GM20431 (cell line): ENCODE results near the gene RARRES1.

Source experiments
- in situ Hi-C: fragments of 300-500 bp; cut with MseI, MboI; formaldehyde crosslinking; loops from one replicate; pipeline ENCODE4 v1.15.0; 2020; ENCODE audit warnings: low sequenced_read_pairs; ENCODE audit not compliant: unreplicated experiment

Gene RARRES1

DNA sequence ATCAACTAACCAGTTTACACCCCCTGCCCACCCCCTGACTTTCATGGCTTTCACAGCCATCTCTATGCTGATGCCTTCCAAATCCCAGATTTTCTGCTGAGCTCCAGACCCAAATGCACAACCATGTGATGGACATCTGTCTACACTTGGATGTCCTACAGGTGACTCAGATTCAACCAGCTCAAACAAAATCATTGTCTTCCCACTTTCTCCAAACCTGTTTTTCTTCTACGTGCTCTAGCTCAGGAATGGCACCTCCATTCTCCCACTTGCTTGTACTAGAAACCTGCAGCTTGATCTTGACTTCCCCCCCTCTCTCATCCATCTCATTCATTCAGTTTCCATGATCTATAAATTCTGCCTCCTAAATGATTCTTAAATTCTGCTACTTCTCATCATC is 34.1 kb upstream of the RARRES1 start:
- in situ Hi-C loops, result no loop called here

DNA sequence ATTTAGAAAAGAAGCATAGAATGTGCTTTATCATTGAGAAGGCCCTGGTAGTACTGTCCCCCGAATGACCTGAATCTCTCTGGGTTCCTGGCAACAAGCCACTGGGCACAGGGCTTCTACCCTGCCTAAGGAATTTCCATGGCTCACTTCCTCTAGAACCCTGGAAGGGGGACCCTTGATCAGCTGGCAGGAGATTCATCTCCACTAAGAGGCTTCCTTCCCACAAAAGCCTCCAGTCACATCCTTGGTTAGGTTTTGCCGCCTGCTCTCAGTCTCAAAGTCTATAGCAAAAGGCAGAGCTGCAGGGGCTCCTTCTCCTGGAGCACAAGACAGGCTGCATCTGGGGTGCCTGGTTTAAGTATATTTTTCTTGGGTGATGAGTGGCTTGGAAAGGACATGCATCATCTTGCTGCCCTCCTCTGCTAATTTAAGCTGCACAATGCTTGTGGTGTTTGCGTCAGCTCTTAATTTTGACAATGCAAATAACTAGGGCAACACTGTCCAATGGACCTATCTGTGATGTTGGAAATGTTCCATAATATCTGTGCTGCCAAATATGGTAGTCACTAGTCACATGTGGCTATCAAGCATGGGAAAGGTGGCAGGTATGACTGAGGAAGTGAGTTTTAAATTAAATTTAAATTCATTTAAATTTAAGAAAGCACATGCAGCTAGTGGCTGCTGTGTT is 33.4 kb upstream of the RARRES1 start:
- in situ Hi-C loops, result no loop called here

DNA sequence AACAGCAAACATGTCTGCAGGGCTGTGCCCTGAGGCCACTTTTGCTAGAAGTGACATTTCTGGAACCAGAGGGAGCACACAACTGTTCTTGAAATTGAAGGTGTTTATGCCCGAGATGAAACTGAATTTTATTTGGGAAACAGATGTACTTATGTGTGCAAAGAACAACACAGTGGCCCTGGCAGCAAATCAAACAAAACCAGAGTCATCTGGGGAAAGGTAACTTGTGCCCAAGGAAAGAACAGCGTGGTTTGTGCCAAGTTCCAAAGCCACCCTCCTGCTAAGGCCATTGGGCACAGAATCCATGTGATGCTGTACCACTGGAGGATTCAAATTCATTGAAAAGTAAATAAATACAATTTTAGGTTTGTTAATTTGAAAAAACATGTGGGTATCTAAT is 31.2 kb upstream of the RARRES1 start:
- in situ Hi-C loops, result no loop called here

DNA sequence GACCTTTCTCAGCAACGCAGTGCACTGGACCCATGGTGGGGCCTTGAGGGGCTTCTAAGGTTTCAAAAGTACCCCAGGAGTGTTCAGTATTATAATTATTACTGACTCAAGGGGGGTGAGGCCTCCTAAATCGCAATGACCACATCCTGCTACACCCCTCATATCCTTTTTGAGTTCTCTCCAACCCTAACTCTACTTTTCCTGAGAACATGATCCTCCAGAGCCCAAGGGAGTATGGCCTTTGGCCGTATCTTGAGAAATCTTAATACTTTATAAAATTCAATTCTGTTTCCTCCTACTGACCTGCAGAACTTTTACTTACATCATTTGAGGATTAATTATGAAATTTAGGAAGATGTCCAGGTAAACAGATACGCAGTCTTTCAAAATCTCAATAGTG is 30.4 kb upstream of the RARRES1 start:
- in situ Hi-C loops, result no loop called here

DNA sequence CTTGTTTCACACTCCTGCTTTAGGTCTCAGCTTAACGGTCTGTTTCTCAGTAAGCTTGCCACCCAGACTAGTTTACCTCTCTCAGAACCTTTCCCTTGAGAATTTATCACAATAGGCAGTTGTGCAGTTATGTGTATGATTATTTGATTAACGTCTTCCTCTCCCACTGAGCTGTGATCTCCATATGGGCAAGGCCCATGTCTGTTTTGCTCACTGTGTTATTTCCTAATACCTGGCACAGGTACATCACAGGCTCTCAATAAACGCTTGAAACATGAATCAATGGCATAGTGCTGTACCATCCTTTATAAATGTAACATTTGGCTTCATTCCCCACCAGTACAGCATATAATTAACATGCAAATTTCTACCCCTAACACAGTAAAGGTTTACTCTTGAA is 29.1 kb upstream of the RARRES1 start:
- in situ Hi-C loops, result no loop called here

DNA sequence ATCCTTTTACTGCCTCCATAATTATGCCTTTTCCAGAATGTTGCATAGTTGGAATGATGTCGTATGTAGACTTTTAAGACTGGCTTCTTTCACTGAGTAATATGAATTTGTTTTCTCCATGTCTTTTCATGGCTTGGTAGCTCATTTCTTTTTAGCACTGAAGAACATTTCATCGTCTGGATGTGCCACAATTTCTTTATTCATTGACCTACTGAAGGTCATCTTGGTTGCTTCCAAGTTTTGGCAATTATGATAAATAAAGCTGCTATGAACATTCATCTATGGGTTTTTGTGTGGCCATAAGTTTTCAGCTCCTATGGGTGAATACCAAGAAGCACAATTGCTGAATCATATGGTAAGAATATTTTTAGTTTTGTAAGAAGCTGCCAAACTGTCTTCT is 23.2 kb upstream of the RARRES1 start:
- in situ Hi-C loops, result no loop called here

- in situ Hi-C loops, result no loop called here
Measured at GRCh38 chr3:158753854-158754253, 21.6 kb upstream of the RARRES1 start.

GRCh38 chr3:158751316-158751715 is 19.1 kb upstream of the RARRES1 start:
- in situ Hi-C loops, result no loop called here

- in situ Hi-C loops, result no loop called here
Measured at GRCh38 chr3:158750016-158750415, 17.8 kb upstream of the RARRES1 start.

DNA sequence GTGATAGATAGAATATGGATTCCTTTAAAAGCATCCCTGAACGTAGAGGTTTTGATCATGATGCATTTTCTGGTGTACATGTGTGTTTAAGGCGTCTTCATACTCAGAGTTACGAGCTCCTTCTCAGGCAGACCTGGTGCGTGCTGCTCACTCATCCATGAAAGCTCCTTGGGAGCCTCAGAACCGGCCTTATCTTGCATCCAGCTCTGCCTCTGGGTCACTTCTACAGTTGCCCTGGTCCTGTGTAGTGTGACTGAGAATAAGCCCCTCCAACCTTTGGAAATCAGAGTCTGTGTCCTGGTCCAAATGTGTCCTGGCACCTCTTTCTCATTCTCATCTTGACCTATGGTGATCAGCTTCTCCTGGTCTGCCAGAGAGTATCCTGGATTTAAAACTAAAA is 17.3 kb upstream of the RARRES1 start:
- in situ Hi-C loops, result no loop called here

GRCh38 chr3:158748237-158748828 is 16.1 kb upstream of the RARRES1 start:
- in situ Hi-C loops, result no loop called here

- in situ Hi-C loops, result no loop called here
Measured at GRCh38 chr3:158747417-158747816, 15.2 kb upstream of the RARRES1 start.

DNA sequence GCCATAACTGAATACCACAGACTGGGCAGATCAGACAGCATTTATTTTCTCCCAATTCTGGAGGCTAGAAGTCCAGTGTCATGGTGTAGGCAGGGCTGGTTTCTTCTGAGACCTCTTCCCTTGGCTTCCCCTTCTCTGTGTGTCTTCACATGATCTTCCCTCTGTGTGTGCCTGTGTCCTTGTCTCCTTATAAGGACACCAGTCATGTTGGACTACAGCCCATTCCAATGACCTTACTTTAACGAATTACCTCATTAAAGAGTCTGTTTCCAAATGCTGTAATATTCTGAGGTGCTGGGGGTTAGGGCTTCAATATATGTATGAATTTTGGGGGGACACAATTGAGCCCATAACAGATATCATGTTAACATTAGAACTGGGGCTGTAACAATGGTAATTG is 13.3 kb upstream of the RARRES1 start:
- in situ Hi-C loops, result no loop called here

- in situ Hi-C loops, result no loop called here
Measured at GRCh38 chr3:158744567-158745288, 12.5 kb upstream of the RARRES1 start.

- in situ Hi-C loops, result no loop called here
Measured at GRCh38 chr3:158743664-158744566, 11.7 kb upstream of the RARRES1 start.

DNA sequence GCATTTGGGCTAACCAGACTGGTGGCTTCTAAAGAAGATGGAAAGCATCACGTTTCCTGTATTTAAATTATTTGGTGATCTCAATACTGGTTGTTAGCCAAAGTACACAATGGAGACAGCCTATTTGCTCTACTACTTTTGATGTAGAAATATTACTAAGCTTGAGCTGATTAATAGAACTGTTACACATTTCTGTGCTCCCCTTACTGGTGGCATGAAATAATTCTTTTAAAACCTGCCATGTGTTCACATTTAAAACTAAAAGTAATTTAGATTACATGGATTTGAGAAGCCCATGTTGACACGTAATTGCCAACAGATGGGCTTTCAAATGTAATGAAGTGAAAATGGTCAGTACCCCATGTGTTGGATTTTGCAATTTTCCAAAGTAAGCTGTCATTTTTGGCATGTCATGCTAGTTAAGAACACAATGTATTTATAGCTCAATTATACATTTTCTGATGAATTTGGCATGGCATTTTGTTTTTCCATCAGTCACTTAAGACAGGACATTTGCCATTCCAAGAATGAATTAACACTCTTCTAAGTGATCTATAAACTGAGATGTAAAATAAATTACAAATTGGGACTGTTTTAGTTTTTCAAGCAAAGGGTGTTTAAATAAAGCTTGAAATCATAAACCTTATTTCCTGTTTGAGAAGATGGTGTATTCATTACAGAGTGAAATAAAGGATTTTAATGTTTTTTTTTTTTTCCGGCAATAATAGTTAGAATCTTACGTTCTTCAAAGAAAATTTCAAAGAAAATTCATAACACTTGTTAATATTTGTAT is 10.8 kb upstream of the RARRES1 start:
- in situ Hi-C loops, result no loop called here

DNA sequence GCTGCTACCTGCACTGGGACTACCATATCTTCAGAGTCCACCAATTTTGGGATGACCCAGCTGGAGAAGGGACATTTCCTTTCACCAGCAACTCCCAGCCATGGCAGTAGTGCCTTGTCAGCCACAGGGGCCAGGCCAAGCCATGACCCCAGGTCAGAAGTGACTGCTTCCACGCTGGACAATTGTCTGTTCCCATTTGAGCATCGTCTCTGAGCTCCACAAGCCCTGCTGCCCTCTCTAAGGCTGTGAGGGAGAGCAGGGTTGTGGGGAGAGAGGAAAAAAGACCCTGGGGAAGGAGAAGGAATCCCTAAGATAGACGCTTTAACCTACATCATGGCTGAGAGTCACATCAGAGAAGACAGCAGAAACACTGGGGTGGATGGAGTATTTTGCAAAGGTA is 7.4 kb upstream of the RARRES1 start:
- in situ Hi-C loops, result loop anchor here (10.0 kb wide), 1 partner anchor 45 kb away; no protein-coding TSS in a partner anchor

GRCh38 chr3:158739078-158739477 is 6.8 kb upstream of the RARRES1 start:
- in situ Hi-C loops, result loop anchor here (10.0 kb wide), 1 partner anchor 46 kb away; no protein-coding TSS in a partner anchor

DNA sequence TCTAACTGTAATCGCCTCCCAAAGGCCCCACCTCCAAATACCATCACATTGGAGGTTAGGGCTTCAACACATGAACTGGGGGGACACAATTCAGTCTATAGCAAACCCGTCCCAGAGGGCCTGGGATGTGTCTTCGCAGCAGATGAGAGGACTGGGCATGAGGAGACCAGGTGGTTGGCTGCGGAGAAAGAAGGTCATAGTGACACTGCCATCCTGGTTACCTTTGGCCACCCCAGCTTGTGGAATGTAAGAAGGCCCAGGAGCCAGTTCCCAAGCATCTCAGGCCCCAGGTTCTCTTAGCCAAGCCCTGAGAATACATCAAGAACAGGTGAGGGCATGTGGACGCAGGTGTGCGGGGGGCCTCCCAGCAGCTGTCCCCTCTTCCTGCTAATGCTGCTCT is 6.4 kb upstream of the RARRES1 start:
- in situ Hi-C loops, result loop anchor here (10.0 kb wide), 1 partner anchor 46 kb away; no protein-coding TSS in a partner anchor
